ENCODE data around the gene MPV17. TPM values are rescaled to one million over a fixed set of nuclear protein-coding genes. Genes with fewer than 3 reads are reported as not detected.

MPV17 gene
- total RNA-seq, 4 donors from 2014 or later: 41.8 to 60.0 (median 50.6) TPM

GRCh38 chr2:27261241-27261925, 61.5 kb downstream of the MPV17 start:
- H3K9me3 ChIP-seq: no peaks in the 10 kb centered on the region
- H3K27ac ChIP-seq: no peak overlapping the region
- H3K27me3 ChIP-seq: peaks cover 21 to 25% of the 10 kb centered on the region in 2 donors
- no peak for DNase-seq
- no peaks in the 10 kb centered on the region for H3K36me3 ChIP-seq
- intact Hi-C loops (cut with DNase I; ENCODE audit: low total_unique reads): no loop called here
- TF ChIP-seq CTCF (IDR thresholded peaks at IDR 0.05): no peak
- peaks cover 0 to 23% of the 10 kb centered on the region in 2 donors for H3K4me1 ChIP-seq
- no peak overlapping the region for H3K4me3 ChIP-seq

Other genes with a start within 250 kb of the MPV17 start
- gene EMILIN1, start 244.5 kb downstream of the MPV17 start, total RNA-seq: 100 to 1,000 TPM; 107 to 377 (median 224) TPM
- 10 to 100 TPM in 1 of 4 donors, 1 to 10 TPM in 3; 1.0 to 21.6 (median 5.4) TPM for gene KHK, start 236.3 kb downstream of the MPV17 start, total RNA-seq
- gene CGREF1, start 204.0 kb downstream of the MPV17 start, total RNA-seq: 10 to 100 TPM in 2 of 4 donors, 1 to 10 TPM in 2; 2.3 to 22.9 (median 9.7) TPM
- gene ABHD1, start 199.3 kb downstream of the MPV17 start, total RNA-seq: 1 to 10 TPM in 1 of 4 donors, not detected in 3; 1.2 TPM
- gene PREB, start 188.5 kb downstream of the MPV17 start, total RNA-seq: 10 to 100 TPM; 37.7 to 91.0 (median 62.9) TPM
- not detected for gene PRR30, start 183.7 kb downstream of the MPV17 start, total RNA-seq
- gene TCF23, start 174.1 kb downstream of the MPV17 start, total RNA-seq: 10 to 100 TPM; 19.4 to 84.6 (median 32.0) TPM
- gene ATRAID, start 111.1 kb downstream of the MPV17 start, total RNA-seq: 100 to 1,000 TPM; 105 to 235 (median 144) TPM
- gene SLC5A6, start 110.8 kb downstream of the MPV17 start, total RNA-seq: 10 to 100 TPM; 20.5 to 69.7 (median 60.5) TPM
- 10 to 100 TPM in 3 of 4 donors, 1 to 10 TPM in 1; 5.9 to 47.2 (median 31.3) TPM for gene CAD, start 105.7 kb downstream of the MPV17 start, total RNA-seq
- gene SLC30A3, start 60.0 kb downstream of the MPV17 start, total RNA-seq: 1 to 10 TPM in 1 of 4 donors, under 1 TPM in 2, not detected in 1; 0.35 to 2.1 (median 0.88) TPM
- gene DNAJC5G, start 47.7 kb downstream of the MPV17 start, total RNA-seq: 1 to 10 TPM in 2 of 4 donors, under 1 TPM in 1, not detected in 1; 0.77 to 3.9 (median 1.5) TPM
- 1 to 10 TPM in 1 of 4 donors, under 1 TPM in 3; 0.26 to 5.0 (median 0.58) TPM for gene TRIM54, start 40.7 kb downstream of the MPV17 start, total RNA-seq
- 1 to 10 TPM in 3 of 4 donors, not detected in 1; 2.3 to 8.5 (median 2.3) TPM for gene UCN, start 14.7 kb downstream of the MPV17 start, total RNA-seq
- 10 to 100 TPM; 21.3 to 70.6 (median 31.2) TPM for gene GTF3C2, start 33.7 kb upstream of the MPV17 start, total RNA-seq
- gene EIF2B4, start 47.2 kb upstream of the MPV17 start, total RNA-seq: 10 to 100 TPM in 3 of 4 donors, 1 to 10 TPM in 1; 7.9 to 51.7 (median 13.8) TPM
- gene SNX17, start 47.5 kb upstream of the MPV17 start, total RNA-seq: 10 to 100 TPM; 89.4 to 91.5 (median 90.8) TPM
- gene ZNF513, start 57.6 kb upstream of the MPV17 start, total RNA-seq: 10 to 100 TPM in 3 of 4 donors, under 1 TPM in 1; 0.88 to 16.1 (median 12.0) TPM
- 10 to 100 TPM; 15.9 to 54.1 (median 42.2) TPM for gene PPM1G, start 86.5 kb upstream of the MPV17 start, total RNA-seq
- 100 to 1,000 TPM in 2 of 4 donors, 10 to 100 TPM in 2; 57.6 to 148 (median 83.5) TPM for gene NRBP1, start 105.5 kb upstream of the MPV17 start, total RNA-seq
- gene KRTCAP3, start 119.3 kb upstream of the MPV17 start, total RNA-seq: 1 to 10 TPM in 3 of 4 donors, not detected in 1; 1.9 to 8.8 (median 2.6) TPM
- 10 to 100 TPM in 3 of 4 donors, 1 to 10 TPM in 1; 9.7 to 63.1 (median 48.2) TPM for gene IFT172, start 166.6 kb upstream of the MPV17 start, total RNA-seq
- gene FNDC4, start 172.1 kb upstream of the MPV17 start, total RNA-seq: 1 to 10 TPM in 3 of 4 donors, under 1 TPM in 1; 0.59 to 9.1 (median 7.4) TPM
- gene GCKR, start 173.7 kb upstream of the MPV17 start, total RNA-seq: under 1 TPM in 2 of 4 donors, not detected in 2; 0.61 to 0.69 TPM

Measured in uterus (tissue), 4 donors.